WTC11 (cell line): ENCODE measurements around the gene PASD1. TPM values are rescaled to one million over a fixed set of nuclear protein-coding genes. Genes with fewer than 3 reads are reported as not detected.

Experiments used
- ATAC-seq: fragments of 200-7000 bp; cut with Tn5 transposase; 2 replicates; pipeline ENCODE4 v1.10.0; 2021; ENCODE audit warnings: mild to moderate bottlenecking, moderate library complexity
- CTCF ChIA-PET: fragments of 300-600 bp; sonication (Branson Sonifier 250); formaldehyde crosslinking; loops from one replicate; lab custom pipeline; 2021; ENCODE audit warnings: antibody characterized with exemption; lab: Charles Lee
- POLR2A ChIA-PET: fragments of 350-600 bp; sonication (Branson Sonifier 250); formaldehyde crosslinking; loops from one replicate; lab custom pipeline; 2021; ENCODE audit warnings: antibody characterized with exemption; lab: Charles Lee
- DNase-seq: peaks from one replicate; pipeline ENCODE4 v3.0.0; 2021; ENCODE audit warnings: low spot score
- H3K27ac Mint-ChIP-seq: 2 replicates; pipeline ENCODE4 v1.8.0; 2021; ENCODE audit warnings: mixed read lengths
- H3K27me3 Mint-ChIP-seq: 2 replicates; pipeline ENCODE4 v1.8.0; 2021; ENCODE audit warnings: low read depth, mild to moderate bottlenecking, moderate library complexity, mixed read lengths
- H3K36me3 Mint-ChIP-seq: 2 replicates; pipeline ENCODE4 v1.8.0; 2021; ENCODE audit warnings: mixed read lengths
- H3K4me1 Mint-ChIP-seq: 2 replicates; pipeline ENCODE4 v1.8.0; 2022; ENCODE audit warnings: mixed read lengths
- H3K4me3 Mint-ChIP-seq: 2 replicates; pipeline ENCODE4 v1.8.0; 2021; ENCODE audit warnings: mild to moderate bottlenecking, moderate library complexity, mixed read lengths
- H3K9me3 Mint-ChIP-seq: 2 replicates; pipeline ENCODE4 v1.8.0; 2021; ENCODE audit warnings: mixed read lengths
- AFF4 ChIP-seq: sonication (generic); formaldehyde crosslinking; IDR thresholded peaks from 2 replicates; pipeline ENCODE4 v1.8.1; 2023; ENCODE audit warnings: mild to moderate bottlenecking, missing genetic modification reagents, borderline replicate concordance
- E2F5 ChIP-seq: sonication (generic); formaldehyde crosslinking; IDR thresholded peaks from 2 replicates; pipeline ENCODE4 v1.8.1; 2022; ENCODE audit warnings: mild to moderate bottlenecking, moderate library complexity, missing genetic modification reagents
- GRHL2 ChIP-seq: fragments of 250-450 bp; sonication (Bioruptor Pico); IDR thresholded peaks from 2 replicates; pipeline ENCODE4 v1.8.0; 2022; ENCODE audit warnings: mild to moderate bottlenecking, moderate library complexity; ENCODE audit not compliant: insufficient replicate concordance, severe bottlenecking
- HMGXB4 ChIP-seq: sonication (generic); formaldehyde crosslinking; IDR thresholded peaks from 2 replicates; pipeline ENCODE4 v1.8.1; 2023; ENCODE audit warnings: mild to moderate bottlenecking, moderate library complexity, missing genetic modification reagents
- NR2C2 ChIP-seq: sonication (generic); formaldehyde crosslinking; IDR thresholded peaks from 2 replicates; pipeline ENCODE4 v1.8.0; 2022; ENCODE audit warnings: mild to moderate bottlenecking, missing genetic modification reagents
- TEAD4 ChIP-seq: sonication (generic); formaldehyde crosslinking; IDR thresholded peaks from 2 replicates; pipeline ENCODE4 v1.8.0; 2022; ENCODE audit warnings: mild to moderate bottlenecking, missing genetic modification reagents
- ZBTB21 ChIP-seq: sonication (generic); formaldehyde crosslinking; IDR thresholded peaks from 2 replicates; pipeline ENCODE4 v1.8.1; 2023; ENCODE audit warnings: mild to moderate bottlenecking, missing genetic modification reagents, borderline replicate concordance
- ZNF121 ChIP-seq: sonication (generic); formaldehyde crosslinking; IDR thresholded peaks from 2 replicates; pipeline ENCODE4 v1.8.0; 2023; ENCODE audit warnings: missing genetic modification reagents
- ZNF317 ChIP-seq: sonication (generic); formaldehyde crosslinking; IDR thresholded peaks from 2 replicates; pipeline ENCODE4 v1.8.1; 2023; ENCODE audit warnings: low read depth, mild to moderate bottlenecking, moderate library complexity, missing genetic modification reagents, borderline replicate concordance
- ZNF416 ChIP-seq: fragments of 250-450 bp; sonication (Bioruptor Pico); IDR thresholded peaks from 2 replicates; pipeline ENCODE4 v1.9.0; 2021; ENCODE audit warnings: mild to moderate bottlenecking, inconsistent platforms
- total RNA-seq: library from RNA; stranded (reverse); gene quantifications from 3 replicates; pipeline ENCODE4 v1.2.3, GENCODE V29; 2021
- TF ChIP-seq, protein P1 (sequence below): sonication (generic); formaldehyde crosslinking; IDR thresholded peaks from 2 replicates; pipeline ENCODE4 v1.8.1; 2022; ENCODE audit warnings: missing genetic modification reagents, borderline replicate concordance
- TF ChIP-seq, protein P2 (sequence below): sonication (generic); formaldehyde crosslinking; IDR thresholded peaks from 2 replicates; pipeline ENCODE4 v1.8.0; 2022; ENCODE audit warnings: missing genetic modification reagents
- TF ChIP-seq, protein P3 (sequence below): sonication (generic); formaldehyde crosslinking; IDR thresholded peaks from 2 replicates; pipeline ENCODE4 v1.8.1; 2022; ENCODE audit warnings: low read depth, mild to moderate bottlenecking, moderate library complexity, missing genetic modification reagents, borderline replicate concordance
- TF ChIP-seq, protein P4 (sequence below): sonication (generic); formaldehyde crosslinking; IDR thresholded peaks from 2 replicates; pipeline ENCODE4 v1.8.0; 2023; ENCODE audit warnings: missing genetic modification reagents
- TF ChIP-seq, protein P5 (sequence below): sonication (generic); formaldehyde crosslinking; IDR thresholded peaks from 2 replicates; pipeline ENCODE4 v1.8.1; 2023; ENCODE audit warnings: mild to moderate bottlenecking, missing genetic modification reagents, moderate library complexity

PASD1 gene
- total RNA-seq, 1 experiment from 2014 or later, result not detected

GRCh38 chrX:151515237-151515636, 48.2 kb upstream of the PASD1 start:
- no peak for TF ChIP-seq GRHL2 (CRISPR knock-in tag)
- ChIA-PET CTCF (no interaction called here), POLR2A (no interaction called here)
- H3K27me3 Mint-ChIP-seq, result peaks cover 3% of the 10 kb centered on the region; the same call in 1 of the 2 replicates
- ATAC-seq, result no peak
- H3K9me3 Mint-ChIP-seq, result peaks cover 6% of the 10 kb centered on the region; the same call in 1 of the 2 replicates
- H3K4me3 Mint-ChIP-seq, result no peak overlapping the region
- no peaks in the 10 kb centered on the region for H3K36me3 Mint-ChIP-seq
- H3K27ac Mint-ChIP-seq, result no peak overlapping the region
- peaks cover 11% of the 10 kb centered on the region for H3K4me1 Mint-ChIP-seq
- DNase-seq, result no peak

DNA sequence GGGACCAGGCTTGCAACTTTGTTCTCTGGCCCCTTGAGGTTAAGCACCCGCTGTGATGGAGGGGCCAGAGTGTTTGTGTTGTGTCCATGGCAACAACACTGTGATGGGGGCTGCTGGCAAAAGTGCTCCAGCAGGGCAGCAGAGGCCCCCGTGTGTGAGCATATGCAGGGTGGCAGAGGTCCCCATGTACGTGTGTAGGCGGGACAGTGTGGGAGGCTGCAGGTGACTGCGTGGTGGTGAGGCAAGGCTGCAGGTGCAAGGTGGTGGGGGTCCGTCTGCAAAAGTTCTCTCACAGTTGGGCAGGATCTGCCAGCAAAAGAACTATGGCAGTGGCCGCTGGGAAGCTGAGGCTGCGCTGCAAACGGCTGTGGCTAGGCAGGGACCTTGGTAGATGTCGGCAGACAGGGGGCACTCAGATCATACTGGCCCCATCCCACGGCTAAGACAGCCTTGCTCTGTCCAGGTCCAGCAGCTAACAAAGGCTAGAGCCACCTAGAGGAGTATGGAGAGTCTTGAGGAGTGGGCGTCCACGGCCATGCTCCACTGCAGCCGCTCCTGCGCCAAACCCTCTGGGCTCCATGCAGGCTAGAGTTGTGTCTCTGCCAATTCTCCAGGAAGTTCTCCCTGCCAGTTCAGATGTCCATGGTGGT, 46.8 kb upstream of the PASD1 start:
- H3K4me1 Mint-ChIP-seq, result peaks cover 8% of the 10 kb centered on the region
- TF ChIP-seq, protein P1, sequence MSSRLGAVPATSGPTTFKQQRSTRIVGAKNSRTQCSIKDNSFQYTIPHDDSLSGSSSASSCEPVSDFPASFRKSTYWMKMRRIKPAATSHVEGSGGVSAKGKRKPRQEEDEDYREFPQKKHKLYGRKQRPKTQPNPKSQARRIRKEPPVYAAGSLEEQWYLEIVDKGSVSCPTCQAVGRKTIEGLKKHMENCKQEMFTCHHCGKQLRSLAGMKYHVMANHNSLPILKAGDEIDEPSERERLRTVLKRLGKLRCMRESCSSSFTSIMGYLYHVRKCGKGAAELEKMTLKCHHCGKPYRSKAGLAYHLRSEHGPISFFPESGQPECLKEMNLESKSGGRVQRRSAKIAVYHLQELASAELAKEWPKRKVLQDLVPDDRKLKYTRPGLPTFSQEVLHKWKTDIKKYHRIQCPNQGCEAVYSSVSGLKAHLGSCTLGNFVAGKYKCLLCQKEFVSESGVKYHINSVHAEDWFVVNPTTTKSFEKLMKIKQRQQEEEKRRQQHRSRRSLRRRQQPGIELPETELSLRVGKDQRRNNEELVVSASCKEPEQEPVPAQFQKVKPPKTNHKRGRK (CRISPR knock-in tag), result no peak
- TF ChIP-seq TEAD4 (CRISPR knock-in tag) (no peak), ZBTB21 (CRISPR knock-in tag) (no peak), E2F5 (CRISPR knock-in tag) (no peak), NR2C2 (CRISPR knock-in tag) (no peak)
- TF ChIP-seq, protein P2, sequence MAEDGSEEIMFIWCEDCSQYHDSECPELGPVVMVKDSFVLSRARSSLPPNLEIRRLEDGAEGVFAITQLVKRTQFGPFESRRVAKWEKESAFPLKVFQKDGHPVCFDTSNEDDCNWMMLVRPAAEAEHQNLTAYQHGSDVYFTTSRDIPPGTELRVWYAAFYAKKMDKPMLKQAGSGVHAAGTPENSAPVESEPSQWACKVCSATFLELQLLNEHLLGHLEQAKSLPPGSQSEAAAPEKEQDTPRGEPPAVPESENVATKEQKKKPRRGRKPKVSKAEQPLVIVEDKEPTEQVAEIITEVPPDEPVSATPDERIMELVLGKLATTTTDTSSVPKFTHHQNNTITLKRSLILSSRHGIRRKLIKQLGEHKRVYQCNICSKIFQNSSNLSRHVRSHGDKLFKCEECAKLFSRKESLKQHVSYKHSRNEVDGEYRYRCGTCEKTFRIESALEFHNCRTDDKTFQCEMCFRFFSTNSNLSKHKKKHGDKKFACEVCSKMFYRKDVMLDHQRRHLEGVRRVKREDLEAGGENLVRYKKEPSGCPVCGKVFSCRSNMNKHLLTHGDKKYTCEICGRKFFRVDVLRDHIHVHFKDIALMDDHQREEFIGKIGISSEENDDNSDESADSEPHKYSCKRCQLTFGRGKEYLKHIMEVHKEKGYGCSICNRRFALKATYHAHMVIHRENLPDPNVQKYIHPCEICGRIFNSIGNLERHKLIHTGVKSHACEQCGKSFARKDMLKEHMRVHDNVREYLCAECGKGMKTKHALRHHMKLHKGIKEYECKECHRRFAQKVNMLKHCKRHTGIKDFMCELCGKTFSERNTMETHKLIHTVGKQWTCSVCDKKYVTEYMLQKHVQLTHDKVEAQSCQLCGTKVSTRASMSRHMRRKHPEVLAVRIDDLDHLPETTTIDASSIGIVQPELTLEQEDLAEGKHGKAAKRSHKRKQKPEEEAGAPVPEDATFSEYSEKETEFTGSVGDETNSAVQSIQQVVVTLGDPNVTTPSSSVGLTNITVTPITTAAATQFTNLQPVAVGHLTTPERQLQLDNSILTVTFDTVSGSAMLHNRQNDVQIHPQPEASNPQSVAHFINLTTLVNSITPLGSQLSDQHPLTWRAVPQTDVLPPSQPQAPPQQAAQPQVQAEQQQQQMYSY (CRISPR knock-in tag), result no peak
- H3K9me3 Mint-ChIP-seq, result peaks cover 6% of the 10 kb centered on the region; the same call in 1 of the 2 replicates
- peaks cover 3% of the 10 kb centered on the region; the same call in 1 of the 2 replicates for H3K27me3 Mint-ChIP-seq
- no peaks in the 10 kb centered on the region for H3K36me3 Mint-ChIP-seq
- H3K27ac Mint-ChIP-seq, result no peak overlapping the region
- DNase-seq (peak; percentile 10), ATAC-seq (peak; percentile 41)
- ChIA-PET CTCF (no interaction called here), POLR2A (no interaction called here)
- no peak overlapping the region for H3K4me3 Mint-ChIP-seq

DNA sequence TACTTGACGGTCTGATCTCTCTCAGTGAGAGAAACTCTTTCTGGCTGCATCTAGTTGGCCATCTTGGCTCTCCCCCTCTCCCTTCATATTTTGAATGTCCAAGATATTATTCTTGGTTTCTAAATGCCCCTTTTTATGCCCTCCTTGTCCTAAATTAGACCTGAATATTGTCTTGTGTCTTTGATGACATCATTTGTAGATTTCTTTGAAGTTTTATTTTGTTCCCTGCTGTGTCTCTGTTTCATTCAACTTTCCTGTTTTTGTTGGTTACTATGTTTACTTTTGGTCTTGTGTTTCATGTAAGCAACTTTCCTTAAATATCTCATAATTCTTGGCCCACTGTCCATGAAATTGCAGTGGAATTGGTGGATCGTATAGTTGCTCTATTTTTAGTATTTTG, 46.1 kb upstream of the PASD1 start:
- ATAC-seq (no peak), DNase-seq (no peak)
- Mint-ChIP-seq H3K9me3 (peaks cover 6% of the 10 kb centered on the region; the same call in 1 of the 2 replicates), H3K36me3 (no peaks in the 10 kb centered on the region), H3K27ac (no peak overlapping the region), H3K4me1 (peaks cover 12% of the 10 kb centered on the region), H3K27me3 (peaks cover 3% of the 10 kb centered on the region; the same call in 1 of the 2 replicates), H3K4me3 (no peak overlapping the region)
- ChIA-PET POLR2A (no interaction called here), CTCF (no interaction called here)
- TF ChIP-seq, protein P3, sequence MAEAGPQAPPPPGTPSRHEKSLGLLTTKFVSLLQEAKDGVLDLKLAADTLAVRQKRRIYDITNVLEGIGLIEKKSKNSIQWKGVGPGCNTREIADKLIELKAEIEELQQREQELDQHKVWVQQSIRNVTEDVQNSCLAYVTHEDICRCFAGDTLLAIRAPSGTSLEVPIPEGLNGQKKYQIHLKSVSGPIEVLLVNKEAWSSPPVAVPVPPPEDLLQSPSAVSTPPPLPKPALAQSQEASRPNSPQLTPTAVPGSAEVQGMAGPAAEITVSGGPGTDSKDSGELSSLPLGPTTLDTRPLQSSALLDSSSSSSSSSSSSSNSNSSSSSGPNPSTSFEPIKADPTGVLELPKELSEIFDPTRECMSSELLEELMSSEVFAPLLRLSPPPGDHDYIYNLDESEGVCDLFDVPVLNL (CRISPR knock-in tag), result no peak
- no peak for TF ChIP-seq ZNF121 (CRISPR knock-in tag)
- no peak for TF ChIP-seq ZNF317 (CRISPR knock-in tag)
- TF ChIP-seq AFF4, result no peak
- TF ChIP-seq HMGXB4 (CRISPR knock-in tag), result no peak
- no peak for TF ChIP-seq ZNF416 (CRISPR knock-in tag)
- TF ChIP-seq, protein P4, sequence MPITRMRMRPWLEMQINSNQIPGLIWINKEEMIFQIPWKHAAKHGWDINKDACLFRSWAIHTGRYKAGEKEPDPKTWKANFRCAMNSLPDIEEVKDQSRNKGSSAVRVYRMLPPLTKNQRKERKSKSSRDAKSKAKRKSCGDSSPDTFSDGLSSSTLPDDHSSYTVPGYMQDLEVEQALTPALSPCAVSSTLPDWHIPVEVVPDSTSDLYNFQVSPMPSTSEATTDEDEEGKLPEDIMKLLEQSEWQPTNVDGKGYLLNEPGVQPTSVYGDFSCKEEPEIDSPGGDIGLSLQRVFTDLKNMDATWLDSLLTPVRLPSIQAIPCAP (CRISPR knock-in tag), result no peak
- TF ChIP-seq, protein P5, sequence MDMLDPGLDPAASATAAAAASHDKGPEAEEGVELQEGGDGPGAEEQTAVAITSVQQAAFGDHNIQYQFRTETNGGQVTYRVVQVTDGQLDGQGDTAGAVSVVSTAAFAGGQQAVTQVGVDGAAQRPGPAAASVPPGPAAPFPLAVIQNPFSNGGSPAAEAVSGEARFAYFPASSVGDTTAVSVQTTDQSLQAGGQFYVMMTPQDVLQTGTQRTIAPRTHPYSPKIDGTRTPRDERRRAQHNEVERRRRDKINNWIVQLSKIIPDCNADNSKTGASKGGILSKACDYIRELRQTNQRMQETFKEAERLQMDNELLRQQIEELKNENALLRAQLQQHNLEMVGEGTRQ, result no peak
